Suprapubic skin (tissue), 3 donors: ENCODE measurements around the gene DGCR2.

Experiments
- POLR2AphosphoS5 ChIP-seq, 3 donors: sonication (generic); formaldehyde crosslinking; IDR thresholded peaks; one replicate each; pipeline ENCODE4 v1.6.1; 2017; ENCODE audit warnings: antibody characterized with exemption in 3 of 3
- TF ChIP-seq, protein P1 (sequence below), 2 donors: fragments of 200-600 bp in 1 of 2; fragments of 450-650 bp in 1 of 2; sonication (generic) in 1 of 2; IDR thresholded peaks; one replicate each; pipeline ENCODE4 v1.5.1; 2016 to 2019; ENCODE audit warnings: antibody characterized with exemption in 2 of 2, mild to moderate bottlenecking in 1 of 2, moderate library complexity in 1 of 2

DNA sequence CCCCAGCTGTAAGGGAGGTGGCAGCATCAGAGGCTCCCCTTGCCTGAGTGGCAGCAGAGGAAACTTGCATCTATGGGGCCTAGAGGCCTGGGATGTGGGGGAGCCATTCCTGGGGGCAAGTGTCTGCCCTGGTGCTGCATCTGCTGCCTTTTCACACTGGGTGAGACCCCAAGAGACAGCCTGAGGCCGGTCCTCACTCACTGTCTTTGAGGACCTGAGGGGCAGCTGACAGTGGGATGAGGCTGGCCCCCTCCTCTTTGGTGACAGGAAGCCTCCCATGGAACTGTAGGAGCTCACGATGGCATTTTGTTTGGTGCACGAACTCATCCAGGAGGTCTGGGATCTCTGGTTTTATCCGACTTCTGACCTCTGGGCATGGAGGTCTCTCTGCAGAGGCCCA lies 104.0 kb downstream of the DGCR2 start:
- TF ChIP-seq POLR2AphosphoS5 (IDR thresholded peaks at IDR 0.05) = no peak
- TF ChIP-seq, protein P1, sequence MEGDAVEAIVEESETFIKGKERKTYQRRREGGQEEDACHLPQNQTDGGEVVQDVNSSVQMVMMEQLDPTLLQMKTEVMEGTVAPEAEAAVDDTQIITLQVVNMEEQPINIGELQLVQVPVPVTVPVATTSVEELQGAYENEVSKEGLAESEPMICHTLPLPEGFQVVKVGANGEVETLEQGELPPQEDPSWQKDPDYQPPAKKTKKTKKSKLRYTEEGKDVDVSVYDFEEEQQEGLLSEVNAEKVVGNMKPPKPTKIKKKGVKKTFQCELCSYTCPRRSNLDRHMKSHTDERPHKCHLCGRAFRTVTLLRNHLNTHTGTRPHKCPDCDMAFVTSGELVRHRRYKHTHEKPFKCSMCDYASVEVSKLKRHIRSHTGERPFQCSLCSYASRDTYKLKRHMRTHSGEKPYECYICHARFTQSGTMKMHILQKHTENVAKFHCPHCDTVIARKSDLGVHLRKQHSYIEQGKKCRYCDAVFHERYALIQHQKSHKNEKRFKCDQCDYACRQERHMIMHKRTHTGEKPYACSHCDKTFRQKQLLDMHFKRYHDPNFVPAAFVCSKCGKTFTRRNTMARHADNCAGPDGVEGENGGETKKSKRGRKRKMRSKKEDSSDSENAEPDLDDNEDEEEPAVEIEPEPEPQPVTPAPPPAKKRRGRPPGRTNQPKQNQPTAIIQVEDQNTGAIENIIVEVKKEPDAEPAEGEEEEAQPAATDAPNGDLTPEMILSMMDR (IDR thresholded peaks at IDR 0.05) = no peak
